Gastrocnemius medialis (tissue), 4 donors: ENCODE measurements around the gene MMP24OS. TPM values are rescaled to one million over a fixed set of nuclear protein-coding genes. Genes with fewer than 3 reads are reported as not detected.
"Not testable (repeated sequence)": the region's sequence is repeated elsewhere in the genome, so short reads cannot be mapped to it uniquely, and the experiment has no call there.

Source experiments
- ATAC-seq, 2 donors: fragments of 150-250 bp; one replicate each; pipeline ENCODE4 v1.9.1; 2016
- DNase-seq, 2 donors: peaks; one replicate each; pipeline ENCODE4 v3.0.0-alpha.2; 2019
- H3K27ac ChIP-seq, 4 donors: fragments of 200-600 bp; sonication (generic); 1 replicate in 1 of 4; 2 replicates in 3 of 4; pipeline ENCODE4 v1.5.1; 2016 to 2018; ENCODE audit warnings: mild to moderate bottlenecking in 2 of 4, moderate library complexity in 1 of 4
- H3K27me3 ChIP-seq, 3 donors: fragments of 200-600 bp; sonication (generic) in 2 of 3; 1 replicate in 1 of 3; 2 replicates in 2 of 3; pipeline versions ENCODE4 v1.5.1 to v1.6.0; 2016 to 2019; ENCODE audit warnings: mild to moderate bottlenecking in 1 of 3, moderate library complexity in 1 of 3
- H3K36me3 ChIP-seq, 2 donors: fragments of 200-600 bp; sonication (generic) in 1 of 2; one replicate each; pipeline ENCODE4 v1.5.1; 2017 to 2018
- H3K4me1 ChIP-seq, 2 donors: fragments of 200-600 bp; sonication (generic) in 1 of 2; one replicate each; pipeline ENCODE4 v1.5.1; 2016 to 2017; ENCODE audit warnings: mild to moderate bottlenecking in 2 of 2
- H3K4me3 ChIP-seq, 4 donors: fragments of 200-600 bp; sonication (generic) in 3 of 4; 1 replicate in 1 of 4; 2 replicates in 3 of 4; pipeline ENCODE4 v1.5.1; 2016 to 2019; ENCODE audit warnings: mild to moderate bottlenecking in 2 of 4
- H3K9me3 ChIP-seq, 3 donors: fragments of 200-600 bp; sonication (generic) in 2 of 3; 1 replicate in 1 of 3; 2 replicates in 2 of 3; pipeline ENCODE4 v1.5.1; 2016 to 2019
- CTCF ChIP-seq, 5 experiments: fragments of 450-650 bp in 3 of 5; fragments of 200-600 bp in 2 of 5; sonication (generic) in 2 of 5; IDR thresholded peaks in 4 of 5; conservative IDR thresholded peaks in 1 of 5; 1 replicate in 4 of 5; 2 replicates in 1 of 5; pipeline ENCODE4 v1.5.1; 2016 to 2019; ENCODE audit warnings: antibody characterized with exemption in 5 of 5, mild to moderate bottlenecking in 3 of 5, moderate library complexity in 3 of 5
- POLR2A ChIP-seq, 2 donors: fragments of 450-650 bp; IDR thresholded peaks; one replicate each; pipeline ENCODE4 v1.6.1; 2017; ENCODE audit warnings: antibody characterized with exemption in 2 of 2, mild to moderate bottlenecking in 2 of 2, moderate library complexity in 2 of 2
- in situ Hi-C, 4 donors: fragments of 200-750 bp; cut with MboI; loops; one replicate each; pipeline versions ENCODE4 v1.15.0 to v1.8.0; 2017; ENCODE audit warnings: low sequenced_read_pairs in 4 of 4
- intact Hi-C: fragments of 100-400 bp; cut with DNase I; formaldehyde crosslinking; loops from one replicate; pipeline ENCODE4 v1.15.1; 2023; ENCODE audit warnings: low total_unique reads
- total RNA-seq, 4 donors: library from RNA; depleted of rRNA; stranded (reverse); fragments of >200 nt; gene quantifications; one replicate each; pipeline versions ENCODE4 v1.1.0 to v1.2.3, GENCODE V29; 2016

MMP24OS gene
- total RNA-seq, 4 donors from 2014 or later, result 3.8 to 18.4 (median 12.4) TPM

DNA sequence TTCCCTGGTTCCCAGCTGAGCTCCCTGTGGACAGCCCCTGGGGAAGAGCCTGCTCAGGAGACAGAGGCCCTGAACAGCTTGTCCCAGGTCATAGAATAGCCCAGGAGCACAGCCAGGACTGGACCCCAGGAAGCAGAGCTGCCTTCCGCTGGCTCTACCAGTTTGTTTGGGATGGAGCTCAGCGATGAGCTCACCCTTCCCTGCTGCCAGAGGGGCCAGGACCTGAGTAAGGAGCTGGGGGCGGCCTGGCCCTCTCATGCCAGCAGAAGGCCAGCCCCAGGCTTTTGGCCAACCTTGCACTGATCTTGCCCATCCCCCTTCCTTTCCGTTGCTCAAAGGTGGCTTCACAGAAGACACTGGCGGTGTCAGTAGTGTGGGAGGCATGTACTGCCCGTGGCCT lies 17.5 kb downstream of the MMP24OS start:
- no peaks in the 10 kb centered on the region for H3K27me3 ChIP-seq
- H3K9me3 ChIP-seq, result no peaks in the 10 kb centered on the region
- no peak overlapping the region for H3K27ac ChIP-seq
- DNase-seq (no peak), ATAC-seq (no peak)
- intact Hi-C loops (no loop called here), in situ Hi-C loops (no loop called here)
- H3K4me1 ChIP-seq, result peaks cover 0 to 9% of the 10 kb centered on the region in 2 donors
- TF ChIP-seq CTCF (IDR thresholded peaks at IDR 0.05 in 4 of 5, conservative IDR thresholded peaks at IDR 0.05 in 1 of 5) (no peak), POLR2A (IDR thresholded peaks at IDR 0.05) (no peak)
- no peaks in the 10 kb centered on the region for H3K36me3 ChIP-seq
- no peak overlapping the region for H3K4me3 ChIP-seq

- Histone ChIP-seq H3K36me3 (no peaks in the 10 kb centered on the region), H3K4me1 (no peaks in the 10 kb centered on the region), H3K27ac (no peak overlapping the region), H3K27me3 (no peaks in the 10 kb centered on the region), H3K9me3 (no peaks in the 10 kb centered on the region), H3K4me3 (no peak overlapping the region)
- ATAC-seq, result no peak
- TF ChIP-seq CTCF (IDR thresholded peaks at IDR 0.05 in 4 of 5, conservative IDR thresholded peaks at IDR 0.05 in 1 of 5) (no peak), POLR2A (IDR thresholded peaks at IDR 0.05) (no peak)
- intact Hi-C loops (no loop called here), in situ Hi-C loops (no loop called here)
- DNase-seq, result no peak
Observed at GRCh38 chr20:35257175-35257909, 20.6 kb downstream of the MMP24OS start.

- TF ChIP-seq POLR2A (IDR thresholded peaks at IDR 0.05) (no peak), CTCF (IDR thresholded peaks at IDR 0.05 in 4 of 5, conservative IDR thresholded peaks at IDR 0.05 in 1 of 5) (no peak)
- no peak for ATAC-seq
- Histone ChIP-seq H3K27me3 (no peaks in the 10 kb centered on the region), H3K27ac (no peak overlapping the region), H3K4me1 (no peaks in the 10 kb centered on the region), H3K36me3 (no peaks in the 10 kb centered on the region), H3K4me3 (no peak overlapping the region), H3K9me3 (no peaks in the 10 kb centered on the region)
- intact Hi-C loops (no loop called here), in situ Hi-C loops (no loop called here)
- DNase-seq, result no peak
Observed at GRCh38 chr20:35254448-35254999, 23.4 kb downstream of the MMP24OS start.

GRCh38 chr20:35253010-35253409 lies 24.9 kb downstream of the MMP24OS start:
- H3K4me3 ChIP-seq, result no peak overlapping the region
- in situ Hi-C loops, result no loop called here
- intact Hi-C loops, result no loop called here
- TF ChIP-seq CTCF (IDR thresholded peaks at IDR 0.05 in 4 of 5, conservative IDR thresholded peaks at IDR 0.05 in 1 of 5) (no peak), POLR2A (IDR thresholded peaks at IDR 0.05) (no peak)
- H3K27me3 ChIP-seq, result no peaks in the 10 kb centered on the region
- no peak overlapping the region for H3K27ac ChIP-seq
- no peak for ATAC-seq
- DNase-seq, result no peak
- no peaks in the 10 kb centered on the region for H3K36me3 ChIP-seq
- H3K9me3 ChIP-seq, result no peaks in the 10 kb centered on the region
- H3K4me1 ChIP-seq, result no peaks in the 10 kb centered on the region

DNA sequence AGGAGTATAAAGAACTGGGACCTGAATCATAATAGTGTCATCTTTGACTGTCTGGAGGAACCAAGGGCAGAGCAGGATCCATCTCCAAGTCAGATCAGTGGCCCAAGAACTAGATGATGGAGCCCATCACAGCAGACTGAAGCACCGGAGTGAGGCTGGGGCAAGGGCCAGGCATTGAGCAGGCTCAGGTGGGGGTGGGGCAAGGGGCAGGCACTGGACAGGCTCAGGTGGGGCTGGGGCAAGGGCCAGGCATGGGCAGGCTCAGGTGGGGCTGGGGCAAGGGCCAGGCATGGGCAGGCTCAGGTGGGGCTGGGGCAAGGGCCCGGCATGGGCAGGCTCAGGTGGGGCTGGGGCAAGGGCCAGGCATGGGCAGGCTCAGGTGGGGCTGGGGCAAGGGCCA lies 25.3 kb downstream of the MMP24OS start:
- H3K27me3 ChIP-seq, H3K36me3 ChIP-seq, H3K4me1 ChIP-seq, H3K4me3 ChIP-seq, DNase-seq, in situ Hi-C loops, intact Hi-C loops, H3K9me3 ChIP-seq, ATAC-seq, H3K27ac ChIP-seq: not testable (repeated sequence)
